HG03520 (cell line): ENCODE measurements around the gene CDC73.
"Not testable (repeated sequence)": the region's sequence is repeated elsewhere in the genome, so short reads cannot be mapped to it uniquely, and the experiment has no call there.

Experiments used
- ATAC-seq: cut with Tn5 transposase; IDR thresholded peaks from one replicate; pipeline ENCODE4 v1.9.1; 2021; ENCODE audit warnings: mild to moderate bottlenecking, moderate library complexity; ENCODE audit not compliant: unreplicated experiment

CDC73 gene

DNA sequence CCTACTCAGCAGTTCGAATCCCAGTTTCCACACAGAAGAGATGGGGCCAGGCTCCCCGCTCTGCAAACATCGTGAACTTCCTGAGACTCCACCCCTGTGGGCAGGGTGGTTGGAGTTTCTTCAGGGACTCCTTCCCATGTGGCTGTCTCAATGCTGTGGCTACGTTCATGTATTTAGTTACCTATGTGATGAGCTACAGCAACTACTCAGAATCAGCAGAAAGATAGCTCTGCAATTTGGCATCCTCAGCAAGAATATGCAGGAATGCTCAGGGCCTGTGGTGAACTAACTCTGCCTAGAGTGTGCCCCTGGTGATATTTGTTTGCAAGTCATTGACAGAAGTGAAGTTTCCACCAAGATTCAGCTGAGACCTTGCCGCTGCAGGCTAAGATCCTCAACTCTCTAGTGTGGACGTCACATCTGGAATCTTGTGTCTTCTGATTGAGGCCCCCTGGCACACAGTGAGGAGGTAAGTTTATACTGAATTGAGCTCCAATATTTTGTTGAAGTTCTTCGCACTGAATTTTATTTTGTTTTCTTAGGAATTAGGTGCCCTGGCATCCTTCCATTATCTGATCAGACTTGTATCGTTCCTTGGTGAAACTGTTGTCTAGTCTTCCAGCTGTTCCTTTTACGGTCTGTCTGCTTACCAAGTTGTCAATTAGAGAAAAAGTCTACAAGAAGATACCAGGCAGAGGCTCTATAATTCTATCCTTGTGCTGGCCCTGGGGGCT lies 8.4 kb upstream of the CDC73 start:
- no peak for ATAC-seq

DNA sequence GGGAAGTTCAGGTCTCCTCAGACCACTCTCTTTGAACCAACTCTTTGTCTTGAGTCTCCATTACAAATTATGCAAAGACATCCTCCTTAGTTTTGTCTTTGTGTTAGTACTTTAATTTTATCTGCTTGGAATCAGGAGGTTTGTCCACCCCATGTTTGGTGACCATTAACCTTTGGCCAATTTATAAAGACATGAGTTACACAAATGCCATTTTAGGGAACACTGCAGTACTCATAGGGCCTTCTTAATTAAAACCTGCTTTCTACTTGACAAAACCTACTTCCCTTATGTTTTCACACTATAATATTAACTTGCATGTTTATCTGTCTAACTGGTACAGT lies 7.9 kb upstream of the CDC73 start:
- ATAC-seq = no peak

DNA sequence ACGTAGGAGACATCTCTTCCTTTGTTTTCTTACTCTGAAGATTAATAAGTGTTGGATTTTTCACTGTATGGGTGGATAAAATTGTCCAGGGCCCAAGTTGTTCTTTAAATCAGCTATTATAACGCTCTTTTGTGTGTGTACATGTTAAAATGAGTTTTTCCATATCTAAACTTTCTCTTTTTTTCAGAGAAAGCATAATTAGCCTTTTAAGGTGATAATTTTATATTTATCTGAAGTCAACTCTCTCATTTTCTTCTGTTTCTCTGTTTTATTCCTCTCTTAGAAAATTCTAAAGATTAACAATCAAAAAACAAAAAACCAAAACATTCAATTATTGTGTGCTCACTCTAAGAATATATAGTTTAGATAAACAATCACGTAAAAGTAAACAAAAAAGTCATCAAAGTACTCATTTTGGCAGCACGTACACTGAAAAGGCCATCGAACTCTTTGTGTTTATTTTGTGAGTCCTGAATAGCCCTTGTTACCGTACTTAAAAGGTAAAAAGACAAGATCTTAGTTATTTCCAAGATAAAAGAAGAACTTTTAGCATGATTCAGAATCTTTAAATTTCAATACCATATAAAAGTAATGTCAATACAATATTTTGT lies 7.2 kb upstream of the CDC73 start:
- ATAC-seq = no peak

GRCh38 chr1:193115629-193116227 lies 6.1 kb upstream of the CDC73 start:
- no peak for ATAC-seq

DNA sequence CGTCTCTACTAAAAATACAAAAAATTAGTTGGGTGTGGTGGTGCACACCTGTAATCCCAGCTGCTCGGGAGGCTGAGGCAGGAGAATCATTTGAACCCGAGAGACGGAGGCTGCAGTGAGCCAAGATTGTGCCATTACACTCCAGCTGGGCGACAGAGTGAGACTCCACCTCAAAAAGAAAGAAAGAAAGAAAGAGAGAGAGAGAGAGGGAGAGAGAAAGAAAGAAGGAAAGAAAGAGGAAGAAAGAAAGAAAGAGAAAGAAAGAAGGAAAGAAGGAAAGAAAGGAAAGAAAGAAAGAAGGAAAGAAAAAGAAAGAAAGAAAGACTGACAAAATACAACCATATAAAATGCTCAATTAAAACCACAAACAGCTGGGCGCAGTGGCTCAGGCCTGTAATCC lies 4.7 kb upstream of the CDC73 start:
- ATAC-seq = not testable (repeated sequence)

- no peak for ATAC-seq
These were observed 3.6 kb upstream of the CDC73 start for GRCh38 chr1:193118194-193118593.

DNA sequence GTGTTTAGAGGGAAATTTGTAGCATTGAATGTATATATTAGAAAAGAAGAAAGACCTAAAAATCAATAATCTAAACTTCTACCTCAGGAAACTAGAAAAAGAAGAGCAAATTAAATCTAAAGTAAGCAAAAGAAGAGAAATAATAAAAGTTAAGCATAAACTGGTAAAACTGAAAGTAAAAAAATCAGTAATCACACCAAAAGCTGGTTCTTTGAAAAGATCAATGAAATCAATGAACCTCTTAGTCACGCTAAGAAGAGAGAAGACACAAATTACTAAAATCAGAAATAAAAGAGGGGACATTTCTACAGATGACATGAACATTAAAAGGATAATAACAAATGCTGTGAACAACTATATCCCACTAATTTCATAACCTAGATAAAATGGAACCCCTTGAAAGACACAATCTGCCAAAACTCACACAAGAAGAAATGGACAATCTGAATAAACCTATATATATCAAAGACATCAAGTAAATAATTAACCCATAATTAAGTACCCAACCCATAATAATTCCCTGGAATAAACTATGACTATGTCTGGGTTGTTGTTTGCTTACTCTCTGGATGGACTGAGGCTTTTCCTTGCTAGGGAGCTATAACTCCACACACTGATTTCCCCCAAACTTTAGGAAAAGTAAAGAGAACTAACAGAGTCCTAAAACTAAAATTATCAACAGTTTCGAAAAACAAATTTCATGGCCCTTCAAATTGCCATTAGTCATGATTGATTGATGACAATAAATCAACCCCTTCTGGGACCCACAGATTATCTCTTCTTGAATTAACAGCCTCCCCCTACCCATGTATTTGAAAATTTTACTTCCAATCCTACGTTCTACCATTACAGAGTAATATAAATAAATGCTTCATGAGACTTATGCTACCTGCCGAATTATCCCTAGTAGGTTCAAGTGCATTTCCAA lies 2.8 kb upstream of the CDC73 start:
- ATAC-seq = no peak

DNA sequence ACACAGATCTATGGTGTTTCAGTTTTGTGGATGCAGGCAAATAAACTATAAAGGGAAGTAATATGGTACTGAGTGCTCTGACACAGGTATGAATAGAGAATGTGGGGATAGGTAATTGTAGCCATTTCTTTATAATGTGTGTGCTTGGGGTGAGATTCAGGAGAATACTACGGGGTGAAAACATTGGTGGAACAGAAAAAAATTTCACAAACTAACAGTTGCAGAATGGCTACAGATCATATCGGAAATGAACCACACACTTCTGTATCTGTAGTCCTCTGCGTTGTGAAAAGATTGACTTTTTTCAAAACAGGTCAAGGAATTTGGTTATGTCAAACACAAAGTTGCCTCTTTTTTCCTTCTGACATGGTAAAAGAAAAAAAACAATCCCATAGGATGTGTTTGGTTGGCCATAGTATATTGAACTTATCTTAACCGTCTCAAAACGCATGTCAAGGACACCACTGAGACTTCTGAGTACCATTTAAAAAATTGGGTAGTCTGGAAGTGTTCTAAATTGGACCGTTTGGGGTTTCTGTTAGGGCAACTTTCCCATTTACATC lies 1.1 kb upstream of the CDC73 start:
- ATAC-seq = no peak

- no peak for ATAC-seq
These were observed 1.9 kb downstream of the CDC73 start for GRCh38 chr1:193123751-193124150.

- ATAC-seq = no peak
These were observed 3.5 kb downstream of the CDC73 start for GRCh38 chr1:193125369-193125768.

DNA sequence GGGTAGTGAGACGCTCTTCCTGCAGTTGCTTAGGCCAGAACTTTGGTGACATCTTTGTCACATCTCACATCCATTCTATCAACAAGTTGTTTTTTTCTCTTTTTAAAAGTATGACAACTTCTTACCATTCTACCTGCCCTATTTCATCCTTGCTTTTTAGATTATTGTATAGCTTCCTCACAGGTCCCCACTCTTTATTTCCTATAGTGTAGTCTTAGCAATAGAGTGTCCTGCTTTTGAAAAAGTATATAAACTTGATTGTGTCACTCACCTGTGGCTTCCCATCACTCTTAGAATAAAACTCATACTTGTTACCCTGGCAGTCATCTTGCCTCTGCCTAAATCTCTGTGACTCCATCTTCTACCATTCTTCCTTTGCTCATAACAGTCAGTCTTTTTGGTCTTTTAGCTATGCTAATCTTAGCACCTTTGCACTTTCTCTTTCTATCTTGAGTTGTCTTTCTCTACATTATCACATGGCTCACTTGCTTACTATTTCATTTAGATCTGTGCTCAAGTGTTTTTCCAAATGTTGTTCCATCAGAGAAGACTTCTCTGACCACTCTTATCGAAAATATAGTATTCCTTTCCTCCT lies 9.5 kb downstream of the CDC73 start:
- ATAC-seq = peak; percentile 50

GRCh38 chr1:193140254-193140653 lies 18.4 kb downstream of the CDC73 start:
- ATAC-seq = no peak

DNA sequence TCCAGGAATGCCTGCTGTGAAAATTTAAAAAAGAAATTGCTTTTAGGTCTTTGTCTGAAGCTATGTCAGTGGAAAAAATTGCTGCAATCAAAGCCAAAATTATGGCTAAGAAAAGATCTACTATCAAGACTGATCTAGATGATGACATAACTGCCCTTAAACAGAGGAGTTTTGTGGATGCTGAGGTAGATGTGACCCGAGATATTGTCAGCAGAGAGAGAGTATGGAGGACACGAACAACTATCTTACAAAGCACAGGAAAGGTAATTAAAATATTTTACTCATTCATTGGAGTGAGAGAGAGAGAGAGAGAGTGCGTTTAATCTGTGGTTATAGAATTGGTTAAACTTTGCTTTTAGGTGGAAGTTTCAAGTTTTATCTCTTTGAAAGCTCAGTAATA lies 20.0 kb downstream of the CDC73 start:
- no peak for ATAC-seq

DNA sequence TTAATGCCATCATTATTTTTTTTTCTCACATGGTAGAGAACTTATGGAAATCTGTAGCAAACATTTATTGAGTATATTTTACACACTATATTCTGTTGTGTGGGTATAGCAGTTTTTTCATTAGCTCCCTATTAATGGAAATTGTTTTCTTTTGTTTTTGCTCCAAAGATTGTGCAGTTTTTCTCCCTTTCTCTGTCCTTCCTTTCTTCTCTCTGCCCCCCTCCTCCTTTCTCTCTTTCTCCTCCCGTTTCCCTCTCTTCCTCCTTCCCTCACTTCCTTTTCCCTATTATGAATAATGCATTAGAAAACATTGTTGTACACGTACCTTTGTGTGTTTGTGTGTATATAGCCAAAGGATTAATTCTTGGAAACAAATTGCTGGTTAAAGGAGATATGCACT lies 20.6 kb downstream of the CDC73 start:
- ATAC-seq = no peak

GRCh38 chr1:193143285-193143684 lies 21.5 kb downstream of the CDC73 start:
- no peak for ATAC-seq

- ATAC-seq = no peak
These were observed 22.6 kb downstream of the CDC73 start for GRCh38 chr1:193144361-193144938.

DNA sequence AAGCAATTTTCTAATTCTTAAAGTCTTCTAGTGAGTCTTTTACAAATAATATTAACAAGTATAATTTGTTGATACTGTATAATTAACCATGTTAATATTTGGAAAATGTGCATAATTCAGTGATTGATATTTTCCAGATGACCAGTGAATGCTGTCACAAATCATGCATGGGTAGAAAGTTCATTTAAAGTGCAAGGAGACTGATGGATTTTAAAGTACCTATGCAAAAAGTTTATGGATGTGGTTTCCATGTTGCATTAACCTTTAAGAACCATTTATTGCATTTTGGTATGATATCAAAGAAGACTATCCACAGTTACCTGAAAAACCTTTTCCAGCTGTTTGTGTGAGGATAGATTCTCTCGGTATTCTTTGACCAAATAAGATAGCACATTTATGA lies 23.2 kb downstream of the CDC73 start:
- no peak for ATAC-seq

DNA sequence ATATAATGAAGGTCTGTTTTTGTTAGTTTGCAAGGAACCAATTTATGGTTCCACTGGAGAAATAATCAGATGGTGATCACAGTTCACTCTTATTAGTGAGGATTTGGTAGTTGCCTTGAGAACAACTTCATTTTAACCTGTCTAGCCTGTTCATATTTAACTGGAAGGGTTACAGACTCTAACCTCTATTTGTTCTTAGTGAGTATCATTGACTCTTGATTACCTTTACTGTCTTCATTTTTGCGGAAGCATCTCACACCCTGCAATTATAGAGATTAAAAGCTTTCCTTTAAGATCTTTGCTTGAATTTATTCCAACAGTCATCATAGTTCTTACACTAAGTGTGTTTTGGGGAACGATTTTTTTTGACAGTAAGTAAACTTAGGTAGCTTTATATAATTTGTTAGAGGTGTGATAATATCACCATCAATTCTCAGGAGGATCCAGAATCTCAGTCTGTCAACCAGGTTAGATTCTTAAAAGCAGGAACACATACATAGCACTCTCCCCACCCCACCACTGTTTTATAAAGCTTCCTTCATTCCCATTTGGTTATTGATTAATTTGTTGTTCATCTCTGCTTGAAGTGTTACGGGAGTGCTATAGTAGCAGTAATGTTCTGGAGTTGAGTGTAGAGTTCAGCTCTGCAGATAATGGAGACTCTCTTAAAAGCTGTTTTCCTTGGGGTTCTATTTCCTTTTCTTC lies 34.4 kb downstream of the CDC73 start:
- no peak for ATAC-seq

DNA sequence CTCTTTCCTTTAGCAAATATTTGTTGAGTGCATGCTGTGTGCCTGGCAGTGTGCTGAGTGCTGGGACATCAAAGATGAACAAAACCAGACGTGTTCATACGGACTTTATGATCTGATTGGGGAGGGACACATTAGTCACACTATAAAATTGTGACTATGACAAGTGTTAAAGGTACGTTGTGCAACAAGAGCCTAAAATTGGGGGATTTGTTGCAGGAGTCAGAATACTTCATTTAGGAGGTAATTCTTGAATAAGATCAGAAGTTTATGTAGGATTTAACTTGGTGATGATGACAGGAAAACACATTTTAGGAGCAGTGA lies 35.0 kb downstream of the CDC73 start:
- no peak for ATAC-seq

DNA sequence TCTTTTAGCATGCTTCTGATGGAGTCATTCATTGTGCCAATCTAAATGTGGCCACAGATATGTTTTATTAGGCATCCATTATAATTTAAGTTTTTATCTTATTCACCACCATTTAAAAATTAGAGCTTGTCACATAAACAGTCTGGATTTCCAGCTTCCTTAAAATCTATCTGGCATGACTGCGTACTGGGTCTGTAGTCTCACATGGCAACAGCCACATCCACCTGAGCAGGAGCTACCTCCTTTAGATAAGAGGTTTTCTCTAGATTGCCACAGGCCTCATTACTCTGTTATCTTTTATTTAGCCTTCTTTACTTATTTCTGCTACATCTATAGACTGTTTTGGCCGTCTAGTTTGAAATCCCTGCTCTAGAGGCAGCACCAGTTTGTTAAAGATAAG lies 35.5 kb downstream of the CDC73 start:
- no peak for ATAC-seq
